Ecto neural progenitor cell (in vitro differentiated cells): ENCODE data around the gene AOAH.

Experiments used
- DNase-seq: peaks from one replicate; pipeline ENCODE4 v3.0.0-alpha.2; 2018; ENCODE audit warnings: low spot score

AOAH gene

DNA sequence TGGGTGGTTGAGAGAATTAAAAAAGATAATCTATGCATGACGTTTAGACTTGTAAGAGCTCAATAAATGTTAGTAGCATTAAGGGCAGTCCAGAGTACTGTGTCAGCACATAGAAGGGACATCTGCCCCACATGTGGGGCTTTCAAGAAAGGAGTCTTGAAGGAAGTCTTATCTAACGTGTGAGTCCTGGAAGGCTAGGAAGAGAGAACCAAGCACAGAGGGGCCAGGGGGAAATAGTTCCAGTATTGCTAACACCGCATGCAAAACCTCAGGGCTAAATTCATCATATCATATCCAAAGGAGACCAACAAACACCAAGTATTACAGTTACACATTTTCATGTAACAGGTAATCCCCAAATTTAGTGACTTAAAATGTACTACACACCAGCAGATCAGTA is 122.7 kb downstream of the AOAH start:
- DNase-seq: no peak

DNA sequence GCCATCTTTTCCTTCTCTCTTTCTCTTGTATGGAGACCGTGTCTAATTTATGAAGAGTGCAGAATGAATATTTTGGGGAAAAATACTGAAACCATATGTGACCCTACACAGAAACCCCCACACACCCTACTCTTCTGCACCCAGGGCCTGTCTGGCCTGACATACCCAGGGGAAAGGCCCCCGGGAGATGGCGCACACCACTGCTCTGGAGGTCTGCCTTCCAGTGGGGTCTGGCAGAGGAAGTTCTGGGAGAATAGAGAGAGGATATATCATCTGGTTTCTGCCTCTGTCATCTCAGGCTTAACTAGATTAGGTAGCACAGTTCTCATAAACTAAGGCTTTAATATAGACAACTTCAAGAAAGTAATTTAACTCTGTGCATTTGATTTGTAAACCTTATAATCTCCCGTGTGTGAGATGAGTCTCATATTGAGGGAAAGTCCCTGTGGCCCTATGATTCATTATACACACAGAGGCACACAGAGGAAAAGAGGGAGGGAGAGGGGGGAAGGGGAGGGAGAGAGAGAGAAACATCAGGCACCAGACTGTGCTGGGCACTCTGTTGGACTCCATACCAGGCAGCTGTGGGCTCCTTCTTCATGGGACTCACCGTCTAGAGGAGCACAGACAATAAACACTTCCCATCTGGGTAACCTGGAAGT is 123.3 kb downstream of the AOAH start:
- DNase-seq: no peak

DNA sequence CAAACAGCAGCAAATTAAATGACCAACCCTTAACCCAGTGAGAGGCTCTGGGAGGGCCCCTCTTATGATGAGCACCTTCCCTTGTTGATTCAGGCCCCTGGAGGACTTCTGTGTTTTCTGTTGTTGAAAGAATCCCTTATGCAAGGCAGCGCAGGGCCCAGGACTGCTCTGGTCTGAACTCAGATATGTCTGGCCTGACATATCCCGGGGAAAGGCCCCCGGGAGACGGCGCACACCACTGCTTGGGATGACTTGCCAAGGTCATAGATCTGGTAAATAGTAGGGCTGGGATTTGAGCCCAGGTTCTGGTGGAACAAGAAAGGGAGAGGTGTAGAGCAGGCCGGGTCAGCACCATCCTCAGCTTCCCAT is 124.0 kb downstream of the AOAH start:
- no peak for DNase-seq

DNA sequence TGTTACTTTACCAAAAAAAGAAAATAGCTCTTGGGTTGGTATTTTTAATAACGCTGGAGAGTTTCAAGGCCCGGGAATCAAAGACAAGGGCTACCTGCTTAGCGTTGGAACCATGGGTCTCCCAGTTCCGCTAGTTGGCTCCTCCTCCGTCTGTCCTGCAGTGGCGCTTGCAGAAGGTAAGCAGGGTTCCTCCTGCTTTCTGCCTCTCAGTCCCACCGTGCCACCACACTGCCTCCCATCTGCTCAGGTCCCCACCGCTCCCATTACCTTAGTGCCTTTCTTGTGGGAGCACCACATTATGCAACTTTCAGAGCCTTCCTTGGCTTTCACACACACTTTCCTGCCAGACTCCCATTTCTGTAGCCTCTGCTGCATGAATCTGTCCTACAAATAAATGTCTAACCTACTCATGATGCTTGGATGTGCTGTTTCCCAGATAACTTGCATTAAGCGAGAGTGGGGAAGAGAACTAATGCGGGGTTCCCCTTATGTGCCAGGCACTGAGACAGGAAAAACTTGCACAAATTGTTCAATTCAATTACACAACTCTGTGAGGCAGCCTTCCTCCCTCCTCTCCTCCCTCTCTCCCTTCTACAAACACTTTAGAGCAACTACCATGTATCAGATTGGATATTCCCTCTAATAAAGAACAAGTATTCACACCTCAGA is 124.5 kb downstream of the AOAH start:
- no peak for DNase-seq

DNA sequence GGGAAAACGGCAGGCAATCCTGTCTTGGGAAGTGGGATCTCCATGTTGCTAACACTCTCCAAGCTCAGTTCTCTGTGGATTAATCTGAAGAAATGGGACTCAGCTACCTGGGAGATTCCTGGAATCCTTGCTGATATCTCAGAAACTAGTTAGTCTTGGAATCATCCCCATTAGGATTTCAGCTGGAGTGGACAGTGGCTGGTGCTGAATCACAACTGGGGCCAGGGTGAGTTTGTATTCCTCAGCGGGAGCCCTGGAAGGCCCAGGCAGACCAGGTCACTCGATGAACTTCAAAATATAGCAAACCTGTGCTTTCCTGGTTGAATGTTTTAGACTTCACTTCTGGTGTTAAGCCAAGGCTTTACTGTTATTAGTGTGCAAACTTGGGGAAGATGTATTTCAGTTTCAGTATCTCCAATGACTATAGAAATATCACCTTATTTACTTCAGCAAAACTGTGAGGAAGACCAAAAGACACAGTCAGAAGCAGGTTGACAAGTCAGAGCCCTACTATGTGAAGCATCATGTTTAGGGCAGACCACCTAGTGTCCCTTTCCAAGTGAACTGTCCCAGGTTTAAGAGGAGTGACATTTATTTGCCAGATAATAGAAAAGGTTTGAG is 126.1 kb downstream of the AOAH start:
- no peak for DNase-seq

DNA sequence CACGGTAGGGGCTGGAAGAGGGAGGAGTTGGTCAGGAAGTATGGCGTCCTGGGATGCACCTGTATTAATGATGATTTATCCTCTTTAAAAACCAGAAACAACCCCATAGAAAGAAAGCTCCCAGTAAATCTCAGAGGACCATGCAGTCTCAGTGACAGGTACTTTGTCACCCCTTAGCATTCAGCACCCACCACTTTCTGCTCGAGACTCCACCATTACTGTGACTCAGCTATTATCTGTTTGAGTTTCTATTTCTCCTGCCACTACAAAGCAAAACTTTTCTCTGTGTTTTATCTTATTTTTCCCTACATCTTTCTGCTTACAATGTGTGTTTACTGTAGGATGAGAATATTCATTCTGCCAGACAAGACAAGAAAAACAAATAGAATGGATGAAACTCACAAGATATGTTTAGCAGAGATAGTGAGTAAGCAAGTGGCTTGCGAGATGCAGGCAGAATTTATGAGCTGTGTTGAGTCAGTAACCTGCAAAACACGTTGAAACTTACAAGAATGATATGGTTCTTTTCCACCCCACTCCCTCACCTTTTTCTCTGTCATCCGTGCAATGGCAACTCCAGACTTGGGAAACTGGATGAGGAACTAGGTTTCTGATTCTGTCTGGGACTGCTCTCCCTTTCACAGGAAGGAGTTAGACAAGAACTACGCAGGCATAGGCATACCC is 127.1 kb downstream of the AOAH start:
- no peak for DNase-seq

DNA sequence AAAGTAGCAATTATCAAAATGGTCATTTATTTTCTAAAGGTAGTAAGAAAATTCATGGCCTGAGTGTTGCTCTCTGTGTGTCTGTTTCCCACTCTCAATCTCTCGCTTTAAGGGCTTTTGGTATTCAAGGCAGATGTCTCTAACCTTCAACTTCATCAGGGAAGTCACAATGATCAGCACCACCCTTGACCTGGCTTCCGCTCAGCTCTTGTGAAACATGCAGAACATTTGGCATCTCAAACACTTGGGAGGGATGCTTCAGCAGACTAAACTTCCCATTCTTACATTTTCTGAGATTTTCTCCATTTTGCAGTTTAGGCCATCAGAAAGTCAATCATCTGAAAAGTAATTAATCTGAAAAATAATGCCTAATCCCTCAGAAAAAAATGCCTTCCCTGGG is 129.8 kb downstream of the AOAH start:
- DNase-seq: no peak

DNA sequence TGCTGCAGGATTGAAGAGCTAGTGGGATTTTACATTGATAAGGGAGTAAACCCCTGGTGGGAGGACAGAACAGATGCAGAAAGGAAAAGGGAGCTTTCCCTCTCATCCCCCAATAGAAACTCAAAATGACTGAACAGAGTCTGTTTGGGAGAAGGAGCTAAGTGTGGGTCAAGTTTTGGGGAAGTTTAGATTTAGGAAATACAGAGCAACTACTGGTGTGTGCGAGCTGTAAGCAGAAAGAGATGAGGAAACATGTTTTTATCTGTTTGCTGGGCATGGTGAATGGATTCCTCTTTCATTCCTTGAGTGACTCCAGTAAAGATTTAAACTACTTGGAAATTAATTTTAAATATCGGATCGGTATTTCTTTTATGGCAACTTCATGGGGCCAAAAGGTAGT is 132.7 kb downstream of the AOAH start:
- no peak for DNase-seq

DNA sequence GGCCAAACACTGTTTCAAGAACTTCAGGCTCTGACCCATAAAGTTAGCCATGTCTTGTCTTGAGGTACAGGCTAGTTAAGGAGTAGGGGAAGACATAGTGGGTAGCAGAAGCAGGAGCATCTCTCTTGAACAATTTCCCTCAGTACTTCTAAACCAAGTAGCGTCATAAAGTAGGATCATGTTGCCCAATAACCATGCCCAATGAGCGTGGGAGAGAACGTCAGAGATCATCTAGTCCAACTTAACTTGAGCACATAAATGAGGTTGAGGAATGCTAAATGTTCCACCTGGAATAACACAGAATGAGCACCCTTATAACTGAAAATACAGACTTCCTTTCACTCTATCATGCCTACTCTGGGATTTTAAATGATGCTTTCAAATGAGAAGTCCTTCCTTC is 134.9 kb downstream of the AOAH start:
- DNase-seq: no peak

DNA sequence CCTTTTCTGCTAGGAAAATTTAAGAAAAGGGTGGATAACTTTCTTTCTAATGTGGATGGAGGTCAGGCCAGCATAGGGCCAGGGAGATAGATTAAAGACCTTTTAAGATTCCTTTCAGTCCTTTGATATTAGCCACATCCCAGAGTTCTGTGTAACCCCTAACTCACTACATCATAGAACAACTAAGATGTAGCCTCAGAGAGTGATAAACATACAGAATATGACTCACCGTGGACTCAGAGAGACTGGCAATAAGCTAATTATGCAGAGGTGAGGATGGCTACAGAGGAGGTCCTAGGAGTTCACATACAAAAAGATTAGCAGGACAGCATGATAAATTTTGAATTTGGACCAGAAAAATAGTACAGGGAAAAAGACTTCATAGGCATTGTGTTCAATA is 141.0 kb downstream of the AOAH start:
- no peak for DNase-seq

DNA sequence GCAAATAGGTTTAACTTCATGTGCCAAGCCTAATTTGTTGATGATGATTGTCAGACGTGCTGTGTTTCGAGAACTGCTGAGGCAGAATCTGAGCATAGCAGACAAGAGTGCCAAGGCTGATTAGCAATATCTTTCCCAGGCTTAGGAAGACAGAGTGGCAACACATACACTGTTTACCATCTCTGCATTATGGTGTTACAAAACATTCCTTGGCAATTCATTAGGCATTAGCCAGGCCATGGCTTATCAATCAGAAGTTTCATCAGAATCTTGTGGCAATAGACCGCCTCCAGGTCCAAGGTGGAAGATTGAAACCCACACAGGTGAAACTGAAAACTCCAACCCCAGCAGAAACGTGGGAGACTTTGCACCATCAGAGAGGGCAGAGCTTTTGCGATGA is 148.5 kb downstream of the AOAH start:
- DNase-seq: no peak

DNA sequence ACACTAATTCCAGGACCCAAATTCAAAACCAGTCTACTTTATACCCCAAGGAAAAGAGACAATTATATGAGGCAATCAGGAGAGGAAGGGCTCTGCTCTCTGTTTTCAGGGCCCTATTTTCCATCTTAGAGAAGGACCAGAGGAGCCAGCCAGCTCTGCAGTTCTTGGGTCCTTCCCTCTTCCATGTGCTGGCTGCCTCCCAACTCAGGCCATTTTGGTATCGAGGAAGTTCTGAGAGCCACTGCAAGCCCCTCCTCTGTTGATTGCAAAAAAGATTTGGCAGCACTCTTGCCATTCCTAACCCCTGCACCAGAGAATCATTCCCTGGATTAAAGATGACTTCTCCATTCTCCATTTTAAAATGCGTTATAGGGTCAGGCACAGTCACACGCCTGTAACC is 151.2 kb downstream of the AOAH start:
- no peak for DNase-seq

DNA sequence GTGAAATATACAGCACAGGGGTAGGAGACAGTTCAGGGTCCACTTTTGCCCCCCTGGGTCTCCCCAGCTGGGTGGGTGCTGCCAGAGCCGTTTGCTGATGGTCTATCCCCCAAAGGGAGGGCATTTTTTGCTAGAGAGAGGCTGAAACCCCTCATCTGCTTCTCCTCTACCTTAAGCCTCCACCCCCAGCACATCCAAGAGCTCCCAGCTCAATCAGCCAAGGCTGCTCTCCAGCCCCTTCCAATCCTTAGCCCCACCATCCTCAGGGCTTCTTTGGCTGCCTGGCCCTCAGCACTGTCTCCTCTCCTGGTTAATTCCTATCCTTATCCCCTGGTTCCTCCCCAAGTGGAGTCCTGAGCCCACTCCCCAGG is 153.1 kb downstream of the AOAH start:
- no peak for DNase-seq

DNA sequence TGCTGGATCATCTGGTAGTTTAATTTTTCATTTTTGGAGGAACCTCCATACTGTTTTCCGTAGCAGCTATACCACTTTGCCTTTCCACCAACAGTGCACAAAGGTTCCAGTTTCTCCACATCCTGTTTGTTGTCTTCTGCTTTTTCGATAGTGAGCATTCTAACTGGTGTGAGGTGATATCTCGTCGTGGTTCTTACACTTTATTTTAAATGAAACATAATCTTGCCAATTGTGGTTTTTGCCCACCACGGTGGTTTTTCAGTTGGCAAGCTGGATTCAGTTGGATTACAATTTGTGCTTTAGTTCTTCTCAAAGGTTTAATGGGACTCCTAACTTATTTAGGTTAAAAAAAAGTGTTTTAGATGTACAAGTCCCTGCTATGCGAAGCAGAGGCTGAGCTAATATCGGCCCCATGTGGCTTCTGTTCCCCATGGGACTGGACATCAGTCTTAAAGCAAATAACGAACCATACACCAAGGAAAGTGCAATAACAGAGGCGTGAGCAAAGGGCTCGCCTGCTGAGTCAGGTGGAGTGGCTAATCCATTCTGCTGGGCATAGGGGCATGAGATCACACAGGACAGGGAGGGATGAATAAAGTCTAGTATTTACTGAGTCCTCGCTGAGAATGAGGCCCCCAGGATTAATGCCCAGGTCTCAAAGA is 153.6 kb downstream of the AOAH start:
- no peak for DNase-seq

DNA sequence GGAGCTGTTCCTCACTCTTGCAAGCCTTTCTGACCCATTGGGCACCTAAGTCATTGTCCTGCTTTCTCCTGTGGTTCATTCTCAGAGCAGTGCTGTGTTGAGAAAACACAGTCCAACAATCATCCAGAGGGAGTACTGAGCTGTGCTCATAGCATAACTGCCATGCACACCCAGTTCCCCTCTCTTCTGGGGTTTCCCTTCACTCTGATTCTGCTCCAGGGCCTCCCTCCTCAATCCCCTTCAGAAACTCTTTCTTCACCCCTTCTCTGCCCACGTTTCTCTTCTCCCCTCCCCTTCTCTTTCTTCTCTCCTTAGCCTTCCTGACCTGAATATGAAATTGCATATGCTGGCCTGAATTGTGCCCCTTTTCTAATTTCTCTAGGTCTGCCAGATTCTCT is 155.8 kb downstream of the AOAH start:
- DNase-seq: no peak

DNA sequence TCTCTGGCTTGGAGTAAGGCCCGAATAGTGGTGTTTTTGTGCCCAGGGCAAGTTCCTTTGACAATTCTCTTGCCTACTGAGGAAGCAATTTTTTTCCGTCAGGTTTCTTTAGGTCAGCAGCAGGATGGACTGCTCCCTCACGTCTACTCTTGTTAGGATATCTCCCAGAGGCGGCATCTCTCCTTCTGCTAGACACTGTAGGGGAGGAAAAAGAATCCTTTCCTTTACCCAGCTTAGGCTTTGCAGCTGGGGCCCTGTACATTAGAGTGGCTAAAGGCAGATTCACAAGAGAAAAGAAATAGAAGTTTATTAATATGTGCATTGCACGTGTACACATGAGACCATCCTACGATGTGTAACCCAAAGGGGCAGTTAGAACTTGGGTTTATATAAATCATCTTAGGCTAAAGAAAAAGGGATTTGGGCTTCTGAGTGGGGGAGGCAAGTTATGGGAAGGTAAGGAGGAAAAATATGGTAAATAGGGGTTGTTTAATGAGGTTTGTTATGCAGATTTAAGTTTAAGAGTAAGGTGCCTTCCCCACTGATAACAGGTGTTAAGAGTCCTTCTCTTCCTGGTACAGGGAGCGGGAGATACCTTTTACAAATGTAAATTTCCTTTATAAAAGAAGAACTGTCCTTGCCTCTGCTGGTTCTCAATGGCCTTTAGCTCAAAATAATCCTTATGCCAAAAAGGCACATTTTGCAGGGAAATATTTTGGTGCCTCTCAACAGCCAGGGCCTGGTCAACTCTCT is 156.4 kb downstream of the AOAH start:
- DNase-seq: no peak

DNA sequence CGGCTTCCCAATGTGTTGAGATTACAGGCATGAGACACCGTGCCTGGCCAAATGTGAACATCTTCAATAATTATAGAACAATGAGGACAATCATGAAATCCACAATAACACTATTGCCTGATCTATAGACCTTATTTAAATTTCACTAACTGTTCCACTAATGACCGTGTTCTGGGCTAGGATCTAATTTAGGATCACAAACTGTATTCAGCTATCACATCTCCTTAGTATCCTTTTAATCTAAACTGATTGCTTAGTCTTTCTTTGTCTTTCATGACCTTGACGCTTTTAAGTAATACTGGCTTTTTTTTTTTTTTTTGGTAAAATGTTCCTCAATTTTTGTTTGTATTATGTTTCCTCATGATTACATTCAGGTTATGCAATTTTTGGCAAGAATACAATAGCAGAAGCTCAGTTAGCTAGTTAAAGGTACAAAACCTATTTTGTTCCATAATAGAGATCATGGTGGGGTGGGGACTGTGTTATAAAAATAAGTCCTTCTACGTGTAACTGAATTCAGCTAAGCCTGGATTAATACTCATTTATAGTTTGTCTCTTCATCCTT is 158.4 kb downstream of the AOAH start:
- no peak for DNase-seq

DNA sequence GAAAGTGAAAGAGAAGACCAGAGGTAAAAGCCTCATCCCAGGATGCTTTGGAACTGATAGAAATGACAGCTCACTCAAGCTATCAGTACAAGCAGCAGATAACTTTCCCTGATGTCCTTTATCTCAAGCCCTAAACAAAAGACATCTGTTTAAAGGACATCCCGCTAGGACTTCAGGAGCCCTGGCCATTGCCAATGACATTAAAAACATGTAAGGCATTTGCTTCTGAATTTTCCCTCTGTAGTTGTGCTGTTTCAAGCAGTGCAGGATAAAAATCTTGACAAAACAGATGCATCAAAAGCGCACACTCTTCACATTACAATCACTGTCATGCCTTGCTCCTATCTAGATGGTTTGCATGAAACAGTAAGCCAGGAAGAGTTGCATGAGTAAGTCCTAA is 159.8 kb downstream of the AOAH start:
- DNase-seq: no peak

DNA sequence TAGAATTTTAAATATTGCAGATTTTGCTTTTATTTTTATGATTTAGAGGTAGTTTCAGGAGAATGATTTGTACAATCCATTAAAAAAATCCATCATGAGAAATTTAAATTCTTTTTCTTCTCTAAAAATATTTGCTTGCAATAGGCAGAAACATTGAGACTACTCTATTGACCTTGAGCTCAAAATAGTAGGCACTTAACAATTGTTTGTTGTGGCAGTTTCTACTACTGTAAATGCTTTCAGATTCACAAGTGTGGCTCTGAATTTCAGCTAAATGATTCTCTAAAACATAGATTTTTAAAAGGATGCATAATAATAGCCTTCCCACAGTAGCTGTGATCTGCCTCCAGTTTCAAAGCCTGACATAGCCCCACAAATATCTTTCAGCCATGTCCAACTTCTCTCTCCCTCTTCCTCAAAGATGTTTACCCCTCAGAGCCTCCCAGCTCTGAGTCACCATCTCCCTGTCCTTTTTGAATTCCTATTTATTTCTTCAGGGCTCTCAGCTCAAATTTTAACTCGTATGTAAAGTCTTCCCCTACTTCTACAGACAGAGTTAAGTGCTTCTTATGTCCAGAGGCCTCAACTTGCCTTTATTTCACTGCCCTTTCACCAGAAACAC is 160.5 kb downstream of the AOAH start:
- DNase-seq: no peak

DNA sequence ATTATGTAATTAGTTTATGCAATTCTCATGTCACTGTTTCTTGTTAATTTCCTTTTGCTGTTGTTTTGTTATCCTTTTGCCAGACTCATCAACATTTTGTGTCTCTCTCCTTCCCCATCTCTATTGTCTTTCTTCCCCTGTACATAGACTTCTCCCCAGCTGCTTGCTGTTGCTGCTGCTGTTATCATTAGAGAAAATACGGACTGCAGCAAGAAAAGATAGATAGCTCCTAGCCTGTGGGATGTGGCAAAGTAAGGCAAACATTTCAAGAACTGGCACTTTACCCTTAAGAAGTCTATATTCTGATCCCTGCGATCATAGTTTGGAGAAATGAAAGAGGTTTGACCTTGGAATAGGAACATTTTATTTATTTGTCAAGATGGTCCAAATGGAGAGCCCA is 162.2 kb downstream of the AOAH start:
- no peak for DNase-seq

DNA sequence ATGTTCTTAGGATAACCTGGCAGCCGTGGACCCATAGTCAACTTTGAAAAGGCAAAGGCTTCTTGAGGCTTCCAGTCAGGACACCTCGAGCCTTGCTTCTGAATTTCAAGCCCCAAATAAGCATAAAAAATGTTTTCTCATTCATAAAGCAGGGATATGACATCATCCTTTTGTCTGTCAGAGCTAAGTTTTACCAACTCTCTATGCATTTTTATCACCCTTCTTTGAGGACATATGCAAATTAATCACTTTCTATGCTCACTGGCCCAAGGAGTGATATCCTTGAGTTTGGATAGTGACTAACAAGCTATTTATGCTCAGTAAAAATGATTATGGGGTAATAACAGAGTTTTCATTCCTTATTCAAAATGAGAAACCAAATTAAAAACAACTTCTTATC is 175.3 kb downstream of the AOAH start:
- DNase-seq: no peak
